Activated CD4-positive, alpha-beta memory T cell treated with anti-CD3 and anti-CD28 coated beads for 36 hours (primary cell): ENCODE measurements around the gene CST9L. TPM values are rescaled to one million over a fixed set of nuclear protein-coding genes. Genes with fewer than 3 reads are reported as not detected.

Experiments used
- CTCF ChIA-PET: fragments of 350-600 bp; sonication (Branson Sonifier 250); formaldehyde crosslinking; loops from one replicate; lab custom pipeline; 2021; ENCODE audit warnings: antibody characterized with exemption, inconsistent platforms; lab: Charles Lee
- POLR2A ChIA-PET: fragments of 350-600 bp; sonication (Branson Sonifier 250); formaldehyde crosslinking; loops from one replicate; lab custom pipeline; 2021; ENCODE audit warnings: antibody characterized with exemption; lab: Charles Lee
- DNase-seq: peaks from one replicate; pipeline ENCODE4 v3.0.0-alpha.2; 2020
- H3K27ac Mint-ChIP-seq: one replicate; pipeline ENCODE4 v1.8.0; 2021; ENCODE audit warnings: mixed read lengths
- H3K27me3 Mint-ChIP-seq: one replicate; pipeline ENCODE4 v1.8.0; 2021; ENCODE audit warnings: mixed read lengths
- H3K36me3 Mint-ChIP-seq: one replicate; pipeline ENCODE4 v1.8.0; 2021; ENCODE audit warnings: mixed read lengths
- H3K4me1 Mint-ChIP-seq: one replicate; pipeline ENCODE4 v1.8.0; 2021; ENCODE audit warnings: low read depth, mixed read lengths
- H3K4me3 Mint-ChIP-seq: one replicate; pipeline ENCODE4 v1.8.0; 2021; ENCODE audit warnings: mild to moderate bottlenecking, mixed read lengths
- H3K9me3 Mint-ChIP-seq: one replicate; pipeline ENCODE4 v1.8.0; 2021; ENCODE audit warnings: mixed read lengths
- intact Hi-C: fragments of 100-400 bp; cut with micrococcal nuclease; formaldehyde crosslinking; loops from one replicate; pipeline ENCODE4 v1.15.1; 2023
- total RNA-seq, 2 experiments: library from RNA; stranded (reverse); gene quantifications; one replicate each; pipeline ENCODE4 v1.2.3, GENCODE V29; 2021

The CST9L gene
- total RNA-seq, 2 experiments from 2014 or later: not detected

DNA sequence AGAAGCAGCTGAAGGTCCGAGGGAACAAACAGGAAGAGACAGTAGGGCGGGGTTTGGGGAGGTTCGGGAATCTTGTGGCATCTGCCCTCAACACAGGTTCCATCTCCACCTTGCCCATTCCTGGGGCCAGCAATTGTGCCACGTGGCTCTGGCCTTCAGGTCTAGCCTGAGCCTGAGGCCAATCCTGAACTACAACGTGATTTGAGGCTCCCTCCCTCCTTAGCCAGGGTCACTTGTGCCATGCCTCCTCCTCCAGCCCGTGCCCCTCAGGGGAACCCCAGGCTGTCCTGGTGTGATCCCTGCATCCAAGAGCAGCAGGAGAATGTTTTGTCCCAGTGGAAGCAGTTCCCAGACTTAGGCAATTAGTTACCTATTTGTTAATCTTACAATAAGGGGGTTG is 34.4 kb upstream of the CST9L start:
- H3K36me3 Mint-ChIP-seq: no peaks in the 10 kb centered on the region
- H3K27me3 Mint-ChIP-seq: no peaks in the 10 kb centered on the region
- ChIA-PET CTCF (interaction anchor here (4.4 kb wide), 1 partner anchor 160 kb away, joined by 28 read pairs; no protein-coding TSS in a partner anchor), POLR2A (no interaction called here)
- H3K4me1 Mint-ChIP-seq: no peaks in the 10 kb centered on the region
- H3K9me3 Mint-ChIP-seq: no peaks in the 10 kb centered on the region
- no peak overlapping the region for H3K27ac Mint-ChIP-seq
- no peak overlapping the region for H3K4me3 Mint-ChIP-seq
- intact Hi-C loops: no loop called here
- no peak for DNase-seq

DNA sequence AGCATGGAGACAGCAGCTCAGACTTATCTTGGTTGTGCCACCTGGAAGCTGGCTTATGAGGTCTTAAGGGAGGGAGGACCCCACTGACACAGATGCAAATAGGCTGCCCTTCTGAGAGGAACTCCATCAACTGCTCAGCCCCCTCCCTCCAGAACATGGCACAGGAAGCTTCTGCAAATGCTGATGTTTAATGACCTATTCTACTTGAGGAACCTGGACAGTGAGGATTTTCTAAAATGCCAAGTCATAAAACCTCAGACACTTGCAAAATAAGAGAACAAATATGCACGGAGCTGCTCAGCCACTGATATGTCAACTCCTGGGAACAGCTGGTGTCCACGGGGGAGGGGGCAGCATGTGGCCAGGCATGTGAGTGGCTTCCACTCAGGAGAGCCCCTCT is 34.0 kb upstream of the CST9L start:
- Mint-ChIP-seq H3K27ac (no peak overlapping the region), H3K9me3 (no peaks in the 10 kb centered on the region), H3K4me3 (no peak overlapping the region), H3K4me1 (no peaks in the 10 kb centered on the region), H3K36me3 (no peaks in the 10 kb centered on the region), H3K27me3 (no peaks in the 10 kb centered on the region)
- ChIA-PET CTCF (interaction anchor here (4.4 kb wide), 1 partner anchor 159 kb away, joined by 28 read pairs; no protein-coding TSS in a partner anchor), POLR2A (no interaction called here)
- intact Hi-C loops: no loop called here
- no peak for DNase-seq

DNA sequence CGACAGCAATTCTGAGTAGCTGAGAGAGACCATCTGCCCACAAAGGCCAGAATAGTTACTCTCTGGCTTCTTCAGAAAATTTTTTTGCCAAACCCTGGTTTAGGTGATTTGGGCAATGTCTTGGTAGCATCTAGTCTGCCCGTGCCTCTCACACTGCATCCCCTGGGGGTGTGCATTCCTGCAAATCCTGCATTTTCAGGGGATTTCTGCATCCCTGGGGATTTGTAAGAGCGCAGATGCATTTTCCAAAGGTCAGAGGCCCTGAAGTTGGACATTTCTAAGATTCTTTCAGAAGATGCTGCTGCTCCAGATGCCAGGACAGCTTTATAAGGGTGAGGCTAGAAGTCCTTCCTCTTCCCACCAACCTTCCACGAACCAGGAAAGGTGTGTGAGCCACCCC is 33.4 kb upstream of the CST9L start:
- intact Hi-C loops: no loop called here
- ChIA-PET POLR2A (no interaction called here), CTCF (interaction anchor here (4.4 kb wide), 1 partner anchor 159 kb away, joined by 28 read pairs; no protein-coding TSS in a partner anchor)
- no peaks in the 10 kb centered on the region for H3K4me1 Mint-ChIP-seq
- no peaks in the 10 kb centered on the region for H3K9me3 Mint-ChIP-seq
- H3K36me3 Mint-ChIP-seq: no peaks in the 10 kb centered on the region
- H3K27ac Mint-ChIP-seq: no peak overlapping the region
- H3K27me3 Mint-ChIP-seq: no peaks in the 10 kb centered on the region
- H3K4me3 Mint-ChIP-seq: no peak overlapping the region
- no peak for DNase-seq

DNA sequence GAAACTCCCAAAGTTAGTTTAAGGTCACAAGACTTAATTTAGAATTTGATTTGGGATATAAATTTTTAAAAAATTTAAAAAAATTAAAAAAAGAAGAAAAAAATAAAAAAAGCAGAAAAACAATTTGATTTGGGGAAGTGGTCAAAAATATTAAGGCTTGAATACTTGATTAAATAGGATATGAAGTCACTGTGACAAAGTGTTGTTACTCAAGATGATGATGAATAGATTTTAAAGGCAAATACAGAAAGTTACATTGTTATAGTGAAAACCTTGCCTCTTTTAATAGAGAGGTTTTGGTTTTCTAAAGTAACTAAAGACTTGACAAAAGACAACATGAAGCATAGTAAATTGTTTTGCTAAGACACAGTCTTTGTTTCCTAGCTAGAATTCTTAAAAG is 30.2 kb upstream of the CST9L start:
- ChIA-PET POLR2A (no interaction called here), CTCF (no interaction called here)
- H3K27ac Mint-ChIP-seq: no peak overlapping the region
- no peaks in the 10 kb centered on the region for H3K9me3 Mint-ChIP-seq
- H3K4me3 Mint-ChIP-seq: no peak overlapping the region
- H3K4me1 Mint-ChIP-seq: no peaks in the 10 kb centered on the region
- no peak for DNase-seq
- H3K27me3 Mint-ChIP-seq: no peaks in the 10 kb centered on the region
- H3K36me3 Mint-ChIP-seq: no peaks in the 10 kb centered on the region
- intact Hi-C loops: no loop called here

DNA sequence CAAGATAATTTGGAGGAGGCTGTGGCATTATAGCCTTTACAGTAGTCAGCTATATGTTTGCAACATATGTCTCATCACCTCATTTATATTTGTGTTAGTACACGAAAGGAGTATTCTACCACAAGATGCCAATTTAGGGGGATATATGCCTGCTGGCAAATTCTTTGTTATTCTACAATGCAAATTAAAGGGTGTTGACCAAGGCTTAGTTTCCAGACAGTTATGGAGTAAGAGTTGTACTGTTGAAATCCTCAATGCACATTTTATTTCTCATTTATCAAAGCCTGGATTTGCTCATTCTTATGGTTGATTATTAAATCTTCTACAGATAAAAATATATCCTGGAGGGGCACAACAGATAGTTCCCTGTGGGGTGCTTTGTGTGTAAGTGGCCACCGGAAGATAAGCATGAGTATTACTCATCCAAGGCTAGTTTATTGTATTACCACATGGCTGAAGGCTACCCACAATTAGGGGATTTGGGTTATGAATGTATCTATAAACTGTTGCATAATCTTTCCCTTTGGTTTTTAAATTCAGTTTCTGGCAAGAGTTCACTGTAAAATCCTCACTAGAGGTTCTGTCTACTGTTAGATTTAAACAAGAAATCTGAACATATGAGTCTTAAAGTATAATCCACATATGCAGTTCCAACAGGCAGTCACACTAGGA is 28.4 kb upstream of the CST9L start:
- Mint-ChIP-seq H3K36me3 (no peaks in the 10 kb centered on the region), H3K27me3 (no peaks in the 10 kb centered on the region), H3K27ac (no peak overlapping the region), H3K9me3 (no peaks in the 10 kb centered on the region), H3K4me3 (no peak overlapping the region), H3K4me1 (no peaks in the 10 kb centered on the region)
- ChIA-PET POLR2A (no interaction called here), CTCF (no interaction called here)
- no peak for DNase-seq
- intact Hi-C loops: no loop called here

DNA sequence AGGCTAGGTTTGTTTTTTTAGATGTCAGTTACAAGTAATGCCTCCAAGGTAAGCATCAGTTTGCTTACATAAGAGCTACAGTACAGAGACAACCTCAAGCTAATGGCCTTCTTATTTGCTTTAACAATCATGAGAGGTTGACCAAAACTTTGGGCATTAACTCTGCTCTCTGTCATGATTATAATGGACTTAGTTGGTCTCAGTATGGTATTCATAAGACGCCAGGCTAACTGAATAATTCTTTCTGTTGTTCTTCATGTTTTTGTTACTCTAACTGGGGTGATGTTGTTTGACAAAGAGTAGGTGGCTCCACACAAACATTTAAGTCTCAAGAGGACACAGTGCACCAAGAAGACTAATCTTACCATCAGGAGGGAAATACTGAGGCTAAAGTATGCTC is 27.7 kb upstream of the CST9L start:
- H3K27ac Mint-ChIP-seq: no peak overlapping the region
- CTCF ChIA-PET: no interaction called here
- DNase-seq: no peak

DNA sequence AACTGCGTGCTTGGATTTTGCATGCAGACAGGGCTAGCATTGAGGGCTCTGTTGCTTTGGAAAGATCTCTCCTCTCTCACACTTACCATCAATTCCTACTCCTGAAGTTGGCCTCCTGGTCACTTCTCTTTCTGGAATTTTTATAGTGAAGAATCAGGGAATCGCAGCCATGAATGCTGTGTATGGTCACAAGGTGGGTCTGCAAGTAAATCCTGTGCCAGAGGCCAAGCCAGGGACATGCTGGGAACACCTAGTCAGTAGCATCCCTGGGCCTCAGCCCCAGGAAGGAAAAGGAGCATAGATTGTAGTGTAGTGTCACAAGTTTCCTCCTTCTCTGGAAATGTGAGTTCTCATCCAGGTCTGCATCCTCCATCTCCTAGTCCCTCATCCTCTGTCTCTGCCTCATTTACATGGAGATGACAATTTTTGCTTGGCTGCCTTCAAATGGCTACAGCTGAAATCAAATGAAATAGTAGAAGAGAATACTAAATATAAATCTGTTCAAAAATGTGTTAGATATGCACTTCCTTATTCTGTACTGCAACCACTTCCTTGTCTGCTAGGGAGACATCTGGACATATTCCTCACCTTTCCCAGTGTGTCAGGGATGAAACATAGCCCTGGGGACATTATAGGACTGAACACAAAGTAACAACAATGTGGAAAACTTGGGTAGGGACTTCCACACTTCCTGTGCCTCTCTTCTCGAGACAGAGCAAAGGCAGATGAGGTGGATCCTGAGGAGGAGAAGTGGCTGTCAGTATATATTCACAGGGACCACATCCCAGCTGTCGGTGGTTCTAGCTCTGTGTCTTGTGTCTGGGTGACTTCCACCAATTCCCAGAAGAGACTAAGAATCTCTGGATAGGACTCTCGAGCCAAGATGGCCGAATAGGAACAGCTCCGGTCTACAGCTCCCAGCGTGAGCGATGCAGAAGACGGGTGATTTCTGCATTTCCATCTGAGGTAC is 20.4 kb upstream of the CST9L start:
- H3K27ac Mint-ChIP-seq: no peak overlapping the region
- H3K4me3 Mint-ChIP-seq: no peak overlapping the region
- H3K27me3 Mint-ChIP-seq: peaks cover 5% of the 10 kb centered on the region
- no peaks in the 10 kb centered on the region for H3K9me3 Mint-ChIP-seq
- intact Hi-C loops: no loop called here
- no peaks in the 10 kb centered on the region for H3K4me1 Mint-ChIP-seq
- CTCF ChIA-PET: no interaction called here
- H3K36me3 Mint-ChIP-seq: no peaks in the 10 kb centered on the region
- no peak for DNase-seq
- POLR2A ChIA-PET: no interaction called here

More for the DNA sequence above, 27.7 kb upstream of the CST9L start:
- Mint-ChIP-seq H3K36me3 (no peaks in the 10 kb centered on the region), H3K4me1 (no peaks in the 10 kb centered on the region), H3K27me3 (no peaks in the 10 kb centered on the region), H3K4me3 (no peak overlapping the region), H3K9me3 (no peaks in the 10 kb centered on the region)
- POLR2A ChIA-PET: no interaction called here
- intact Hi-C loops: no loop called here

DNA sequence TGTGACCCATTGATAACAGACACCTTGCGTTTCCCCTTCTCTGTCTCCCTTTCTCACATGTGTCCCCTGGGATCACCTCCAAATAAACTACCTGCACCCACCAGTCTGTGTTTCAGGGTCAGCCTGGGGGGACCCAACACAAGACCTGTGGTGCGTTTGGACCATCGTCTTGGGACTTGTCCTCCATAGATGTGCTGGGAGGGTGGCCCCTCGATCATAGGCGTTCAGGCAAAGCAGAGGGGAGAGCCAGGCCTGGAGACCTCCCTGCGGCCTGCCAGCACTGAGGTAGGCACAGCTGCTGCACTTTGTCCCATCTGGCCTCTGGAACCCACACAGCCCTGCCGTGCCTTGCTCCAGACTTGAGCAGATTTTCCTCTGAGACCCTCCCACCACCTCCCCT is 19.3 kb upstream of the CST9L start:
- POLR2A ChIA-PET: no interaction called here
- Mint-ChIP-seq H3K9me3 (no peaks in the 10 kb centered on the region), H3K27ac (no peak overlapping the region), H3K27me3 (peaks cover 5% of the 10 kb centered on the region), H3K4me3 (no peak overlapping the region), H3K4me1 (no peaks in the 10 kb centered on the region), H3K36me3 (no peaks in the 10 kb centered on the region)
- DNase-seq: no peak
- CTCF ChIA-PET: no interaction called here
- intact Hi-C loops: no loop called here

DNA sequence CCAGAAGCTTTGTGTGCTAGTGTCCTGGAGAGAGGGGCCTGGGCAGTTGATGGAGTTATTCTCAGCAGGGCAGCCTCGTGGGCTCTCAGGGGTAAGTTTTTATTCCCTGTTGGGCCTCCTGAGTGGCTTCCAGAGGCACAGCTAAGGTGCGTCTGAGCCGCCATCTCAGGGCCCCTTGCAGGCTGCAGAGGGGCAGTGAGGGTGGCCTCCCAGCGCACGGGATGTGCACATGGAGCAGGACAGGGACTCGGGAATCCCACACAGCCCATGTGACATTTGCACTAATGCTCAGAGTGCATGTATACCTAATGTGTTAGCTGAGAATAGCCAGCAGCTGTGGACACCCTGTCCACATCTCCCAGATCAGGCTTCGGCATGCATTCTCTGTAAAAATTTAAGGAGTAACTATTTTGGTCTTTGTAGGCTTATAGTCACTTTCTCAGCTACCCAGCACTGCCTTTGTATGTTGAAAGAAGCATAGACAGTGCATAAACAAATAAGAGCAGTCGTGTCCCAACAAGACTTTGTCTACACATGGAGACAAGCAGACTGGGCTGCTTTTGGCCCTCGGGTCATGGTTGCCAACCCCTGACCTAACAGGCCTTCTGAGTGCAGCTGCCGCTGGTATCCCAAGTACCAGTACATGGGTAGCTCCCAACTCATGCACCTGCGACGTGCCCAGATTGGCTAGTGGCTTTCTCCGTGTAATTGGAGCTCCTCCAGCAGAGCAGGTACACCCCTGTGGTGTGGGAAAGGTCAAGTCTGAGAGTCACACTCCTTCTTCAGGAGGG is 18.6 kb upstream of the CST9L start:
- H3K27me3 Mint-ChIP-seq: peaks cover 8% of the 10 kb centered on the region

DNA sequence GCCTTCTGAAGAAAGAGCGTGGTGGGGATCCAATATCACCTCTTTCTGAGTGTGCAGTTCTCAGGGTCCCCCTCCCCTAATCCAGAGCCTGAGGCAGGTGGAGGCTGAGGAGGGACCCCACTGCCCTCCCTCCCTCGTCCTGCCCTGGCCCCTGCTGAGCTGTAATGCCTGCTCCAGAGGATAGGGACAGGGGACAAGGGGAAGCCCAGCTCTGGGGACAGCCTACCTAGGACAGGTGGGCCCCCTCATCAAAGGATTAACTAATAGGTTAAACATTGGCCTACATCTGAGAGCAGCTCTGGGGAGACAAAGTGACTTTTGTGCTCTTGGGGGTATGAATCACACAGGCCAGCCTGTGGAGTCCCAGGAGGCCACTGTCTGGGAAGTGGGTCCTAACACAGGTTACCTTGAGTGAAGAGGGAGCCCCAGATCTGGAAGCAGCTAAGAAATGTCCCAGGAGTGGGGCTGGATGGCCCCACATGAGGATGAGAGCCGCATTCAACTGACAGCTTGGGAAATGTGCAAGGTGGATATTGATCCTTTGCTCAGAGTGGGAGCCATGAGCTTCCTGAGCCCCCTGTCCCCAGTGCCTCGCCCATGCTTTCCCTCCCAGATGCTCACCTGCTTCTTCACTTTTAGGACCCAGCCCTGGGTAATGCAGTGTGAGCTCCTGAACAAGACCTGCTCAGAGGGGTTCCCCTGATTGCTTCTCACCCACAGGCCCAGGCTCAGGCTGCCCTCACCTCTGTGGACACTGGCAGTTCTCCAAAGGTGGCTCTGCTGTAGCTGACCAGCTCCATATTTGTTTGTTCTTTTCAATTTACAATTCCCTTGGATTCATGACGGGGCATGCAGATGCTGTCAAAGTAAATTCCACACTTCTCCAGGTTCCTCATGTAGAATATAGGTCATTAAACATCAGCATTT is 17.8 kb upstream of the CST9L start:
- H3K4me1 Mint-ChIP-seq: no peaks in the 10 kb centered on the region
- H3K36me3 Mint-ChIP-seq: no peaks in the 10 kb centered on the region
- H3K27ac Mint-ChIP-seq: no peak overlapping the region
- intact Hi-C loops: no loop called here
- H3K4me3 Mint-ChIP-seq: no peak overlapping the region
- DNase-seq: no peak
- no peaks in the 10 kb centered on the region for H3K9me3 Mint-ChIP-seq
- ChIA-PET POLR2A (no interaction called here), CTCF (no interaction called here)
- peaks cover 10% of the 10 kb centered on the region for H3K27me3 Mint-ChIP-seq

More for the DNA sequence above, 18.6 kb upstream of the CST9L start:
- Mint-ChIP-seq H3K9me3 (no peaks in the 10 kb centered on the region), H3K27ac (no peak overlapping the region), H3K4me1 (no peaks in the 10 kb centered on the region), H3K4me3 (no peak overlapping the region), H3K36me3 (no peaks in the 10 kb centered on the region)
- intact Hi-C loops: no loop called here
- ChIA-PET CTCF (no interaction called here), POLR2A (no interaction called here)
- no peak for DNase-seq

DNA sequence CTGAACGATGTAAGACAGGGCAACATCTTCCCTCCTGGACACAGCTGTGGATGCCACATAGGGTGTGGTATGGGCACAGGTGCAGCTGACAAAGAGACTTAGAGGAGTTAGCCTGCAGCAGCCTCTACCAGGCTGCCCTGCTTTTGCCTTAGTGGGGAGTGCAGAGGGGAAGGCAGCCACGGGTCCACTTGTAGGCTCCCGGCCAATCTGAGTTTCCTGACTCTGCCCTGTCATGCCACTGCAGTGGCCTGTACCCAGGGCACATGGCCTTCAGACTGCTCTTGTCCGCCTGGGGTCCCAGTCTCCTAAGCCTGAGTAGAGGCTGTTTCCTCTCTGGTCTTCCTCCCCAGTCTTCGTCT is 17.1 kb upstream of the CST9L start:
- H3K36me3 Mint-ChIP-seq: no peaks in the 10 kb centered on the region
- ChIA-PET CTCF (no interaction called here), POLR2A (no interaction called here)
- intact Hi-C loops: no loop called here
- H3K4me3 Mint-ChIP-seq: no peak overlapping the region
- H3K4me1 Mint-ChIP-seq: no peaks in the 10 kb centered on the region
- H3K27ac Mint-ChIP-seq: no peak overlapping the region
- peaks cover 13% of the 10 kb centered on the region for H3K27me3 Mint-ChIP-seq
- no peak for DNase-seq
- no peaks in the 10 kb centered on the region for H3K9me3 Mint-ChIP-seq
